HG03565 (cell line): ENCODE measurements around the gene COL5A3.

Source experiments
- ATAC-seq: cut with Tn5 transposase; IDR thresholded peaks from one replicate; pipeline ENCODE4 v1.9.1; 2021; ENCODE audit warnings: mild to moderate bottlenecking, moderate library complexity; ENCODE audit not compliant: unreplicated experiment

Gene COL5A3

DNA sequence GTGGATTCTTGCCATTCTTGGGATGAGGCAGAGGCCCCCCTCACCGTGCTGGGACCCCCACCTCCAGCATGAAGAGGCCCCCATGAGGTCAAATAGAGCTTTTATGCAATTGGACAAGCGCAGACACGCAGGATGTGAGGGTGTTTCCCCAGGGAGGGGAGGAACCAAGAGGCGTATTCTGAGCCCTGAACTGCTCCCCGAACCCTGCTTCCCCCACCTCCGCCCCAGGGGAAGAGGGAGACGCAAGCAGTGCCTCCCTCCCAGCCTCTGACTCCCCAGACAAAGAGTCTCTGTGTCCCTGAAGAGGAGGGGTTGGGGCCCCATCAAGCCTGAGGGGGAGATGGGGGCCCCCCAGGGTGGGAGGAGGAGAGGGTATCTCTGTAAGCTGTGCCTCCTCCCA is 1.7 kb upstream of the COL5A3 start:
- no peak for ATAC-seq

- no peak for ATAC-seq
Observed at GRCh38 chr19:10010939-10011338, 635 bp upstream of the COL5A3 start.

DNA sequence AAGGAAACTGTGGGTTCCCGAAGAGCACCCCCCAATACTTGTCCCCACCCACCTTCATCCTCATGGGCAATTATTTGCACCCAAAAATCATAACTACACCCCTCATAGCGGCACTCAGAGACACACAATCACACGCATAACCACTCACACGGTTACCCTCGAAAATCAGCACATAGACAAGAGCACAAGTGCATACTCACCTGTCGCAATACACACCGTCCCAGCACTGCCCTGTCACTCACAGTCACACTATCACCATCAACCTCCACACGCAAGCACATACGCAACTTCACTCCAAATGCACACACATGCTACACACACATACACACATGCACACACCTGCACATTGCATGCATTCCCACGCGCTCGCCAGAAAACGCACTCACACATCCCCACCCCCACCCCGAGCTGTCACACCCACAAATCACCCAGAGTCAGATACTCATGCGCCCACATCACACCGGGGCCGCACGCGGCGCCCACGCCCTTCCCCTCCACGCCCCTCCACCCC is 535 bp downstream of the COL5A3 start:
- ATAC-seq: no peak

GRCh38 chr19:10008184-10008765 is 2.0 kb downstream of the COL5A3 start:
- ATAC-seq: no peak

DNA sequence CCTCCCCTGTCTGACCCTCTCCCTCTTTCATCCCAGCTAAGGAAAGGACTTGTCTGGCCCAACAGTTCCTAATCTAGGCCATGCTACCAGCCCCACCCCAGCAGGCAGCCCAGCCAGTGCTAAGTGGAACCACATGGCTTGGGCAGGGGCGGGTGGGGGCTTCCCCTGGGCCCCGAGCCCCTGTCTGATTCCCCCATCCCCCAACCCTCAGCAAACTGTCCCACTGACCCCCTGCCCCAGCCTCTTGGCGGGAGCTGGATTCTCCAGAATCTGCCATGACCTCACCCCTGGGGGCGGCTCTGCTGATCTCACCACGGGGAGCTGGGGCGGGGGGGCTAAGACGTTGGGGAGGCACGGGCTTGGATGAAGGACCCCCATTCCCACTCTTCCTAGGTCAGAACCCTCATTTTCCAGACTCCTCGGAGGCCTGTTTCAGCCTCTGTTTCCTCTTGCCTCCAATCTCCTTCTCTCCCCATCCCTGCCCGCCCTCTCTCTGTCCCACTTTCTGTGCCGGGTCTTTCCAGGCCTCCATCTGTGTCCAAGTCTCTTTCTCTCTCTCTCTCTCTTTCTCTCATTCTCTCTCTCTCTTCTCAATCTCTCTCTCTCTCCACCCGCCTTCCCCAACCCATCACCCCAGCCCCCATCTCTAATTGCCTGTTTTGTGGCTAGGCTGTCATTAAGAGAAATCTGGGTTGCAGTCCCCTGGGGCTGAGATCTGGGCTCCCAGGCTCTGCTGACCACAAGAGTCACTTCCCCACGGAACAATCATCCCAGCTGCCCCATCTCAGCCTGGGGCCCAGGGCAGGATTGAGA is 2.7 kb downstream of the COL5A3 start:
- ATAC-seq: no peak

DNA sequence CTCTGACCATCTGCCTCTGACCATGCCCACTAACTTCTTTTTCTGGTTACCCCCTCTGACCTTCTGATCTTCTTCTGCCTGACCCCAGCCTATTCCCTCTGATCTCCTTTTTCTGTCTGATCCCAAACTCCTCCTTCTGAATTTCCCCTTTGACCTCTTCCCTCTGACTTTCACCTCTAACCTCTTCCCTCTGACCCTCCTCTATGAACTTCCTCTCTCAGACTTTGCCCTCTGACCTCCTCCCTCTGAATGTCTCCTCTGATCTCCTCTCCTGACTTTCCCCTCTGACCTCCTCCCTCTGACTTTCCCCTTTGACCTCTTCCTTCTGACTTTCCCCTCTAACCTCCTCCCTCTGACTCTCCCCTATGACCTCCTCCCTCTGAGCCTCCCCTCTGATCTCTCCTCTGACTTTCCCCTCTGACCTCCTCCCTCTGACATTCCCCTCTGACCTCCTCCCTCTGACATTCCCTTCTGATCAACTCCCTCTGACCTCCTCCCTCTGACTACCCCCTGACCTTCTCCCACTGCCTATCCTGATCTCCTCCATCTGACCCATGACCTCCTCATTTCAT is 3.5 kb downstream of the COL5A3 start:
- ATAC-seq: no peak

GRCh38 chr19:10006335-10006708 is 4.0 kb downstream of the COL5A3 start:
- ATAC-seq: no peak

DNA sequence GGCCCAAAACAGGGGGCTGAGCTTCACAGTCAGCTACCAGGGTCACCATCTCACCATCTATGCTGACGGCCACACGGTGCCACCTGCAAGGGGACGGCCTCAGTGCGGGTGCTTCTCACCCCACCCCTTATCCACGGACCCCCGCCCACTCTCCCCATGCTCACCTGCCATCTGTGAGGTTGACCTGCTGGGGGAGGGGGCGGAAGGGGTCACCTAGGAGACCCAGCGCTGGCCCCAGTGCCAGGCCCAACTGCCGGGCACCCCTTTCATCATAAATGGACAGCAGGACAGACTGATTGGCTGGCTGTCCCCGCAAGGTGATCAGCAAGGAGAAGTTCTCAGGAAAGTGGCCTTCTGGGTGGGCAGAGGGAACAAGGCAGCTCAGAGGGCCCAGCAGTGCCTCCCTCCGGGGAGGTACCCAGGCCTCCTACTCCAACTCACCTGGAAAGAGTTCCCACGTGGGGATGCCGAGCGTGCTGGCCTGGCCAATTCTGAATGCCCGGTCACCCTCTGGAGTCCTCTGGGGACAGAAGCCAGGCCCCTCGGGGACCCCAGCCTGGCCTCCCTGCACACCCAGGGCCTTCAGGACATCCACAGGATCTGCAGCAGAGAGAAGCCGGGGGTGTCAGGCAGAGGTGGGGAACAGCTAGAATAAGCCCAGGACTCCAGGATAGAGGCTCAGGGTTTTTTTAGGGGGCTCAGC is 4.5 kb downstream of the COL5A3 start:
- ATAC-seq: no peak

GRCh38 chr19:10004617-10005016 is 5.7 kb downstream of the COL5A3 start:
- ATAC-seq: no peak

DNA sequence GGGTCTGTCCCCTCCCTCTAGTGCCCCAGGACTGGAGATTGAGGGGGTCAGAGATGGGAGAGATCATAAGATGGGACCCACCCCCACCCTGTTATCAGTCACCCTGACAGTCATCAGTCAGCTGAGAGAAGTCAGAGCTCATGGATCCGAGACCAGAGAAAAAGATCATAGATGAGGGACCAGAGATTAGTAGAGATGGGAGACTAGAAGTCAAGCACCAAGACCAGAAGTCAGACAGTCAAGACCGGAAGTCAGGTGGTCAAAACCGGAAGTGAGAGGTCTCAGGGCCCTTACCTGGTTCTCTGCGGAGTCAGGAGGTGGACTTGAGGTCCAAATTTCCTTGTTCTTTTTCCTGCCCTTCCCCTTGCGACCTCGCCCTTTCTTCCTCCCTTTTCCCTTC is 7.0 kb downstream of the COL5A3 start:
- no peak for ATAC-seq

DNA sequence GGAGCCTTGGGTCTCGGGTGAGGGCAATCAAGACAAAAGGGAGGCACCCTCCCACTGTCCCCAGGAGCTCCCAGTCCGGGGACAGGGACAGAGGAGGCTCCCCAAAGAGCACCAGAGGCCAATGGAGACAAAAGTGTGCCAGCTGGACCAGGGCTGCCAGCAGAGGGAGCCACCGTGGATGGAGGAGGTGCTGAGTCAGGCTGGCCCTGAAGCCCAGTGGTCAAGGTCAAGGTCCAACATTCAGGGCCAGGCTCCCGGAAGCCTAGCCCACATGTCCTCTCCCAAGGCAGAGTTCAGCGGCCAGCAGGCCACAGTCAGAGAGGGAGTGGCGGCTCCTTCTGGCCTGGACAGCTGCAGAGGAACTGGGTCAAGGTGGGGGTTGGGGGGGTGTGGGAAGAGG is 8.4 kb downstream of the COL5A3 start:
- no peak for ATAC-seq

DNA sequence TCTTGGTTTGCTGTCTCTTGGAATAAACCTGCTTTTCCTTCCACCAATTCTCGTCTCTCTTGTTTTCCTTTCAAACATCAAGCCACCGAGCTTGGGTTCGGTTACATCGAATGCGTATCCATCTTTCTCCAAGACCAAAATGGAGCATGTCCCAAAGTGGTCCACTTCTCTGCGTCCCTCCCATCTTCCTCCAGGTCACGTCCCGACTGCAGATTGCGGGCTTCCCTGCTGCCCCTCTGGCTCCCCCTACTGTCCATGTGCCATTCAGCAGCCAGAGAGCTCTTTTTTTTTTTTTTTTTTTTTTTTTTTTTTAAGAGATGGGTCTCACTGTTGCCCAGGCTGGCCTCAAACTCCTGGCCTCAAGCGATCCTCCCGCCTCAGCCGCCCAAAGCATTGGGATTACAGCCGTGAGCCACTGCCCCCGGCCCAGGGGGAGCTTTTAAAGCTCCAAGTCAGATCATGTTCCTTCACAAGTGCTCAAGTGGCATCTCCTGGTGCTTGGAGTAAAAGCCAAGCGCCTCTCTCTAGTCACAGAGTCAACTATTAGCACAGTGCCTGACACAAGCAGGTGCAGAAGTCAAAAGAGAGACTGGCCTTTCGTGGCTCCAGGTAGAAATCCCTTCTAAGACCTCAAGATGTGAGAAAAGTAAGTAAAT is 10.0 kb downstream of the COL5A3 start:
- ATAC-seq: no peak

DNA sequence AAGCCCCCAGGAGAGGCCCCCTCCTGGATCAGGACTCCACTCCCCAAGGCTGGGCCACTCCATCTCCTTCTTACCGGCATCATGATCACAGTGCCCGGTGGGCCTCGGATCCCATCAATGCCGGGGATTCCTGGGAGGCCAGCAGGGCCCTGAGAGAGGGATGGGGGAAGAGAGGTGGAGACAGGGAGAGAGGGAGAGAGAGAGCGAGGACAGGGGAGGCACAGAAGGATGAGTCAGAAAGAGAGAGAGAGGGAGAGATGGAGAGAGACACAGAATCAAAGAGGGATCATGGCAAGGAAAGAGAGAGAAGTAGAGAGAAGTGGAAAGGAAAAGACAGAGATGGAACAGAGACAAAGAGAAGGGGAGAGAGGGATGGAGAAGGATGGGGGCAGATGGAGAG is 13.8 kb downstream of the COL5A3 start:
- ATAC-seq: no peak

DNA sequence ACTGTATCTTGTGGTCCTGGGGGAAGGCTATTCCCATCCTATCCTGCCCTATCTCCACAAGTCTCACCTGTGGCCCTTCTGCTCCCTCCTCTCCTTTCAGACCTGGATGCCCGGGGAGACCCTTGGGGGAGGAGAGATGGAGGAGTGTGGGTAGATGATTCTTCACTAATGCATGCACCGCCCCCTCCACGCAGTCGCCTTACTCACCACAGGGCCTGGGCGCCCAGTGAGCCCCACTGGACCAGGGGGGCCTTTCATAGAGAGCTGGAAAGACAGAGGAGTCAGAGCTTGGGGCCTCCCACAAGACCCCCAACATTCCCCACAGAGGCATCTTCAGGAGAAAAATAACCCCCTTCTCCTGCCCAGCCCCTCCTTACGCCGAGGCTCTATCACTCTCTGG is 14.3 kb downstream of the COL5A3 start:
- no peak for ATAC-seq

DNA sequence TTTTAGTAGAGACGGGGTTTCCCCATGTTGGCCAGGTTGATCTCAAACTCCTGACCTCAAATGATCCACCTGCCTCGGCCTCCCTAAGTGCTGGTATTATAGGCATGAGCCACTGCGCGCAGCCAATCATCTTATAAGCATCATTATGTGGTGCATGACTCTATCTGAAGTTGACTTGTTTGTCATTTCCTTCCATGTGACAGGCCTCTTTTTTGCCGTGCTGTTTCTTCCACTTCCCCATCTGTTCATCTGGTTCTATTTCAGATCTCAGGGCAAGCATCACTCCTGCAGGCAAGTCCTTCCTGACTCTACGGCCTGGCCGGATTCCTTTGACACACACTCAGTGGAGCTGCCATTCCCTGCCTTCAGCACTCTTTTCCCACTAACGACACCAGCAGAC is 15.2 kb downstream of the COL5A3 start:
- no peak for ATAC-seq

- no peak for ATAC-seq
Observed at GRCh38 chr19:9991425-9992191, 18.7 kb downstream of the COL5A3 start.

DNA sequence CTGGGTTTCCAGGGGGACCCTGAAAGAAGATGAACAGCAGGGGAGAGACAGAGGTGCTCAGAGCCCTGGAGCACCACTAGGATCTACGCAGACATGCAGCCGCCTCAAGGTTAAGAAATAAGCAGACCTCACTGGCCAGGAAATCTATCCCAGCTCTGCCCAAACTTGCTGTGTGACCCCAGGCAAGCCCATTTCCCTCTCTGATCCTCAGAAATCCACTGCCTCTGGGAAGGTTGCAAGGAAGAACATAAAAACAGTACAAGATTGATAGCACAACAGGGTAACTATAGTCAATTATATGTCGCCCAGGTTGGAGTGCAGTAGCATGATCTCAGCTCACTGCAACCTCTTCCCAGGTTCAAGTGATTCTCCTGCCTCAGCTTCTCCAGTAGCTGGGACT is 20.8 kb downstream of the COL5A3 start:
- ATAC-seq: no peak

DNA sequence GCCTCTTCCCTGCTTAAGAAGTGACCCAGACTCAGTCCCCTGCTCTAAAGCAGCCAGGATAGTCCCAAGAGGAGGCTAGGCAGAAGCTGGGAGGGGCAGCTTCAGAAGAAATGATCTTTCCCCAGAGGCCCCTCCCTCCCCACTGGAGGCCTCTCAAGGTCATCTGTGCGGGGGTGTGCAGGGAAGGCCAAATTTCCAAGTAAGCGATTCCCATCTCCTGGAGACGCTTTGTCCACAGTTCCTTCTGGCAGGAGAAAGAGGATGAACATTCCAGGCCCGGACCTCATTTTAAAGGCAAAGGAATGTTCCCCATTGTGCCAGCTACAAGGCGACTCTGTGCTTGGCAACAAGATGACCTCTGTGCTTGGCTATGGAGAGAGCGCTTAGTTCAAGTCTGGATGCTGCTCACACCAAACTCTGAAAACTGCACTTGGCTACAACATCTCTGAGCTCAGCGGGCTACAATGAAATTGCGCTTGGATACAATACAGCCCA is 23.5 kb downstream of the COL5A3 start:
- no peak for ATAC-seq

- ATAC-seq: no peak
Observed at GRCh38 chr19:9981406-9982260, 28.7 kb downstream of the COL5A3 start.
